Endodermal cell (in vitro differentiated cells): ENCODE data around the gene ARSA. TPM values are rescaled to one million over a fixed set of nuclear protein-coding genes. Genes with fewer than 3 reads are reported as not detected.

Experiments
- DNase-seq: peaks from one replicate; pipeline ENCODE4 v3.0.0-alpha.2; 2017
- H3K27ac ChIP-seq: 2 replicates; pipeline ENCODE4 v1.5.1; 2013; ENCODE audit warnings: mild to moderate bottlenecking, low read depth, low read length, moderate library complexity
- H3K27me3 ChIP-seq: 2 replicates; pipeline ENCODE4 v1.6.1; 2013; ENCODE audit warnings: mild to moderate bottlenecking, low read length, moderate library complexity; ENCODE audit not compliant: insufficient read depth, control insufficient read depth, poor library complexity, severe bottlenecking
- H3K36me3 ChIP-seq: 2 replicates; pipeline ENCODE4 v1.7.0; 2013; ENCODE audit warnings: mild to moderate bottlenecking, low read length, moderate library complexity; ENCODE audit not compliant: control insufficient read depth, insufficient read depth
- H3K4me1 ChIP-seq: one replicate; pipeline ENCODE4 v1.7.0; 2013; ENCODE audit warnings: low read length; ENCODE audit not compliant: control insufficient read depth, insufficient read depth
- H3K4me3 ChIP-seq: 2 replicates; pipeline ENCODE4 v1.5.1; 2013; ENCODE audit warnings: mild to moderate bottlenecking, low read length, moderate library complexity
- H3K9ac ChIP-seq: 2 replicates; pipeline ENCODE4 v1.6.1; 2013; ENCODE audit warnings: mild to moderate bottlenecking, low read length, moderate library complexity; ENCODE audit not compliant: poor library complexity, severe bottlenecking; ENCODE audit errors: extremely low read depth
- H3K9me3 ChIP-seq: 2 replicates; pipeline ENCODE4 v1.6.1; 2013; ENCODE audit warnings: mild to moderate bottlenecking, low read length, moderate library complexity; ENCODE audit not compliant: control insufficient read depth
- H3K27ac Mint-ChIP-seq: 2 replicates; pipeline ENCODE4 v1.8.0; 2020; ENCODE audit warnings: mixed read lengths
- H3K27me3 Mint-ChIP-seq: 2 replicates; pipeline ENCODE4 v1.8.0; 2021; ENCODE audit warnings: mild to moderate bottlenecking, mixed read lengths; ENCODE audit not compliant: insufficient read depth
- H3K36me3 Mint-ChIP-seq: 2 replicates; pipeline ENCODE4 v1.8.0; 2020; ENCODE audit warnings: low read depth, mixed read lengths
- H3K4me1 Mint-ChIP-seq: 2 replicates; pipeline ENCODE4 v1.8.0; 2020; ENCODE audit warnings: mixed read lengths
- H3K4me3 Mint-ChIP-seq: 2 replicates; pipeline ENCODE4 v1.8.0; 2020; ENCODE audit warnings: mild to moderate bottlenecking, moderate library complexity, mixed read lengths
- H3K9me3 Mint-ChIP-seq: 2 replicates; pipeline ENCODE4 v1.8.0; 2020; ENCODE audit warnings: mild to moderate bottlenecking, mixed read lengths
- WGBS, 2 experiments: methylation state at CpG; one replicate each; pipeline versions ENCODE4 v1.1.5 to v1.1.7; 2013; ENCODE audit warnings: missing lambda C conversion rate in 2 of 2, mixed read lengths in 1 of 2; ENCODE audit not compliant: insufficient coverage in 1 of 2, insufficient read length in 1 of 2; 5-methylcytosine and 5-hydroxymethylcytosine counted together
- total RNA-seq, 2 donors: library from RNA; stranded (reverse); fragmentation: NEBNext Ultra II Directional in 1 of 2; extraction: Animal tissue kit (Norgen Biotek cat#: 25700) in 1 of 2; gene quantifications; 2 replicates in 1 of 2; 3 replicates in 1 of 2; pipeline ENCODE4 v1.2.1, GENCODE V29; 2021
- TF ChIP-seq, protein P1 (sequence below): fragments of 200-600 bp; sonication (generic); conservative IDR thresholded peaks from 2 replicates; pipeline ENCODE4 v1.5.0; 2021; ENCODE audit warnings: antibody characterized with exemption, mild to moderate bottlenecking

Gene ARSA
- total RNA-seq, 2 donors from 2014 or later = 28.6 to 30.6 TPM

DNA sequence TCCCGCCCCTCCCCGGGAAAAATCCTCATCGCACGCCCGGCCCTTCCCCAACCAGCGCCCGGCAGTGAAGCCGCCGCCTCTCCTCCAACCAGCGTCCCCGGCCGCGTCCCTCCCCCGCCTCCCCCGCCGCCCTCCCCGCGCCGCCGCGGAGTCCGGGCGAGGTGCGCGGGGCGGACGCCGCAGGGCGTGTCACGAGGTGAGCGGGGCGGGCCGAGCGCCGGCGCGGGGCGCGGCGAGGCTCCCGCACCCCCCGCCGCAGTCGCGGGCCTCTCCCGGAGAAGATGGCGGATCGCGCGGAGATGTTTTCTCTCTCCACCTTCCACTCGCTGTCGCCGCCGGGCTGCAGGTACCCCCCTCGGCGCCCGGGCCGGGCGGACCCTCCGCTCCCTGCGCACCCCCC is 27.4 kb downstream of the ARSA start, which contains the start of gene MAPK8IP2:
Gene MAPK8IP2, plus strand, starts transcription at position 256 of the 400 bp plus-strand sequence. Its CDS starts 26 bp downstream, at position 282.
- DNase-seq = peak; percentile 55
- Histone ChIP-seq H3K9me3 (no peaks in the 10 kb centered on the region), H3K27ac (peak within 1 kb of the TSS; percentile 32), H3K9ac (no peak within 1 kb of the TSS), H3K36me3 (no peaks in the 10 kb centered on the region), H3K27me3 (peaks cover 85% of the 10 kb centered on the region), H3K4me1 (no peaks in the 10 kb centered on the region), H3K4me3 (no peak within 1 kb of the TSS)
- peaks cover 87% of the 10 kb centered on the region for H3K27me3 Mint-ChIP-seq
- H3K36me3 Mint-ChIP-seq = no peaks in the 10 kb centered on the region
- 1% methylated on average over 58 of the region's 61 CpGs; no CpG with 5 or more reads in 1 of the 2 experiments for WGBS, 2 experiments
- TF ChIP-seq, protein P1, sequence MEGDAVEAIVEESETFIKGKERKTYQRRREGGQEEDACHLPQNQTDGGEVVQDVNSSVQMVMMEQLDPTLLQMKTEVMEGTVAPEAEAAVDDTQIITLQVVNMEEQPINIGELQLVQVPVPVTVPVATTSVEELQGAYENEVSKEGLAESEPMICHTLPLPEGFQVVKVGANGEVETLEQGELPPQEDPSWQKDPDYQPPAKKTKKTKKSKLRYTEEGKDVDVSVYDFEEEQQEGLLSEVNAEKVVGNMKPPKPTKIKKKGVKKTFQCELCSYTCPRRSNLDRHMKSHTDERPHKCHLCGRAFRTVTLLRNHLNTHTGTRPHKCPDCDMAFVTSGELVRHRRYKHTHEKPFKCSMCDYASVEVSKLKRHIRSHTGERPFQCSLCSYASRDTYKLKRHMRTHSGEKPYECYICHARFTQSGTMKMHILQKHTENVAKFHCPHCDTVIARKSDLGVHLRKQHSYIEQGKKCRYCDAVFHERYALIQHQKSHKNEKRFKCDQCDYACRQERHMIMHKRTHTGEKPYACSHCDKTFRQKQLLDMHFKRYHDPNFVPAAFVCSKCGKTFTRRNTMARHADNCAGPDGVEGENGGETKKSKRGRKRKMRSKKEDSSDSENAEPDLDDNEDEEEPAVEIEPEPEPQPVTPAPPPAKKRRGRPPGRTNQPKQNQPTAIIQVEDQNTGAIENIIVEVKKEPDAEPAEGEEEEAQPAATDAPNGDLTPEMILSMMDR = no peak
- H3K4me3 Mint-ChIP-seq = peak within 1 kb of the TSS; percentile 46
- no peaks in the 10 kb centered on the region for H3K4me1 Mint-ChIP-seq
- H3K9me3 Mint-ChIP-seq = no peaks in the 10 kb centered on the region
- no peak within 1 kb of the TSS for H3K27ac Mint-ChIP-seq

DNA sequence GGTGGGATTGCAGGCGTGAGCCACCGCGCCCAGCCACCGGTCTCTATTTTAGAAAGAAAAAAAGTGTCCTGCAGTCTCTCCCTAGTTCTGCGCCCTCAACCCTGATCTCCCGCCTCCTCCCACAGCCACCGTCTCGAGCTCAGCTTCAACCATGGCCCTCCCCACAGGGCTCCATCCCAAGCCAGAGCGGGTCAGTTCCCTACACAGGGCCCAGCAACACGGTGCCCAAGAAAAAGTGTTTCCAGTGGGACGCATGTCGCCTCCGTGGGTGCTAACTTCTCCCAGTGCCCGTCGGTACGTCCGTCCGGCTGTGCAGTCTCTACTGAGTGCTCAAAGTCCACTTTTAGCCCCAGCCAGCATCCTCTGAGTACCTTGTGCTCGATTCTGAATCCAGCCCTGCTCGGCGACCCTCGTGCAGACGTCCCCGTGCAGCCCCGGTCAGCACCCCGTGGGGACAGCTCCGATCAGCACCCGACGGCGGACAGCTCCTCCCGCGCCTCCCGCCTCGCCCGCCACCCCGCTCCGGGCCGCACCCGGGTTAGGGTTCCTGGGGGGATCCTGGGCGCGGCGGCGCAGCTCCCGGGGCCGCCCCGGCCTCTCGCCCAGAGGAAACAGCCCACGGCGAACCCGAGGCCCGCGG is 28.0 kb downstream of the ARSA start:
- Histone ChIP-seq H3K9ac (no peak overlapping the region), H3K27me3 (peaks cover 83% of the 10 kb centered on the region), H3K36me3 (no peaks in the 10 kb centered on the region), H3K27ac (no peak overlapping the region), H3K9me3 (no peaks in the 10 kb centered on the region), H3K4me1 (no peaks in the 10 kb centered on the region), H3K4me3 (no peak overlapping the region)
- H3K27me3 Mint-ChIP-seq = peaks cover 83% of the 10 kb centered on the region
- no peaks in the 10 kb centered on the region for H3K4me1 Mint-ChIP-seq
- H3K27ac Mint-ChIP-seq = no peak overlapping the region
- no peaks in the 10 kb centered on the region for H3K9me3 Mint-ChIP-seq
- H3K36me3 Mint-ChIP-seq = no peaks in the 10 kb centered on the region
- 20 to 30% methylated on average over 20 to 52 of the region's 52 CpGs for WGBS, 2 experiments
- TF ChIP-seq, protein P1 = no peak
- DNase-seq = peak; percentile 91
- peak overlapping the region; percentile 45 for H3K4me3 Mint-ChIP-seq

- H3K36me3 Mint-ChIP-seq = no peaks in the 10 kb centered on the region
Measured at GRCh38 chr22:50597097-50597496, 30.9 kb downstream of the ARSA start.

More at GRCh38 chr22:50597097-50597496, 30.9 kb downstream of the ARSA start:
- no peaks in the 10 kb centered on the region for H3K4me1 ChIP-seq
- TF ChIP-seq, protein P1 = no peak
- WGBS, 2 experiments = 82 to 94% methylated on average over 5 of the region's 5 CpGs
- H3K36me3 ChIP-seq = no peaks in the 10 kb centered on the region
- no peak overlapping the region for H3K27ac ChIP-seq
- H3K9ac ChIP-seq = no peak overlapping the region
- peaks cover 62% of the 10 kb centered on the region for H3K27me3 Mint-ChIP-seq
- DNase-seq = no peak
- no peak overlapping the region for H3K4me3 Mint-ChIP-seq
- H3K9me3 ChIP-seq = no peaks in the 10 kb centered on the region
- peaks cover 56% of the 10 kb centered on the region for H3K27me3 ChIP-seq
- H3K4me3 ChIP-seq = no peak overlapping the region
- H3K9me3 Mint-ChIP-seq = no peaks in the 10 kb centered on the region
- H3K4me1 Mint-ChIP-seq = no peaks in the 10 kb centered on the region
- H3K27ac Mint-ChIP-seq = no peak overlapping the region
